ENCODE results near the gene CRABP1.

CRABP1 gene

DNA sequence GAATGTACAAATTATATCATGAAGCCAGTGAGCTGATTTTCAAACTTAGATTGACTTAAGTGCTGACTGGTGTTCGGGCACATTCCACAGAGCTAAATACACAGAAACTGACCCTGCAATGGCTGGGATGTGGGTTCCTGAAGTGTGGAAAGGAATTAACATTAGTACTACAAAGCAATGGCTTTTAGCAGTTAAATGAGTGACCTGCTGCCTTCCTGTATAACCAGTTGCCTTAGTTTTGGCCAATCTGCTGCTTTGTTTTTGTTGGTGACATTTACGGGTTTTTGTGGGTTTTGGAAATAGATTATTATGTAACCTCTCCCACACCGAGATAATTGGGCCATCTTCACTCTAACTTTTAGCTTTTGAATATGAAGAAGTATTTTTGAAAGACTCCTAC is 38.3 kb upstream of the CRABP1 start:
- no peak overlapping the region for H3K4me3 ChIP-seq (ENCODE audit: low read depth, low read length)
- TF ChIP-seq, protein P1, sequence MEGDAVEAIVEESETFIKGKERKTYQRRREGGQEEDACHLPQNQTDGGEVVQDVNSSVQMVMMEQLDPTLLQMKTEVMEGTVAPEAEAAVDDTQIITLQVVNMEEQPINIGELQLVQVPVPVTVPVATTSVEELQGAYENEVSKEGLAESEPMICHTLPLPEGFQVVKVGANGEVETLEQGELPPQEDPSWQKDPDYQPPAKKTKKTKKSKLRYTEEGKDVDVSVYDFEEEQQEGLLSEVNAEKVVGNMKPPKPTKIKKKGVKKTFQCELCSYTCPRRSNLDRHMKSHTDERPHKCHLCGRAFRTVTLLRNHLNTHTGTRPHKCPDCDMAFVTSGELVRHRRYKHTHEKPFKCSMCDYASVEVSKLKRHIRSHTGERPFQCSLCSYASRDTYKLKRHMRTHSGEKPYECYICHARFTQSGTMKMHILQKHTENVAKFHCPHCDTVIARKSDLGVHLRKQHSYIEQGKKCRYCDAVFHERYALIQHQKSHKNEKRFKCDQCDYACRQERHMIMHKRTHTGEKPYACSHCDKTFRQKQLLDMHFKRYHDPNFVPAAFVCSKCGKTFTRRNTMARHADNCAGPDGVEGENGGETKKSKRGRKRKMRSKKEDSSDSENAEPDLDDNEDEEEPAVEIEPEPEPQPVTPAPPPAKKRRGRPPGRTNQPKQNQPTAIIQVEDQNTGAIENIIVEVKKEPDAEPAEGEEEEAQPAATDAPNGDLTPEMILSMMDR (IDR thresholded peaks at IDR 0.05; ENCODE audit: low read depth, low read length): no peak

DNA sequence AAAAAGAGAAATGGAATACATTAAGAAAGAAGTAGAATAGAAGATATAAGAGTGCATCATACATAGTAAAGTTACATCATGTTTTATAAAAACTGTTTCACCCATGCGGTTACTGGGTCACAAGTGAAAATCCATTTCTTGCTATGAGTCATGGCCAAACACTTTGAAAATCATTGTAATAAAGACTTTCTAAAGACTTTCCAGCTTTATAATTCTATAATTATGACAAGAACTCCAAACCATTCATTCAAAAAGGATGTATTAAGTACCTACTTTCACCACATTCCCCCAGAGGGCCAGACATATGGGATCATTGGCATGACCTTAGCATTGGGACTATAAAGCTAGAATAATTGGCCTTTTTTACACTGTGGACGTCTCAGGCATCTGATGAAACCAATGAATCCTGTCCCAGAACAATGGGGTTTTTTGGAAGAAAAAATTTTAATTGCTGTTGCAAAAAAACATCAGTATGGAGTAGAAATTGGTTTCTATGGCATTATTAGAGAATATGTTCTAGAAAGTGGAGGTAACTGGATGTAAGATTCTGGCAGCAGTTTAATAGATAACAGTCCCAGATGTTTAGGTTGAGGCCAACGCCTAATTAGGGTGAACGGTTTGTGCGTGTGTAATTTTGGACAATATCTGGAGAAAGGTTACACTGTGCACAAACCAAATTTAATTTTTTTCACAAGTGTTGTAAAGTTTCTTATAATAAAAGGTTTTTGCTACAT is 37.4 kb upstream of the CRABP1 start:
- H3K4me3 ChIP-seq (ENCODE audit: low read depth, low read length): no peak overlapping the region
- TF ChIP-seq, protein P1 (IDR thresholded peaks at IDR 0.05; ENCODE audit: low read depth, low read length): no peak

DNA sequence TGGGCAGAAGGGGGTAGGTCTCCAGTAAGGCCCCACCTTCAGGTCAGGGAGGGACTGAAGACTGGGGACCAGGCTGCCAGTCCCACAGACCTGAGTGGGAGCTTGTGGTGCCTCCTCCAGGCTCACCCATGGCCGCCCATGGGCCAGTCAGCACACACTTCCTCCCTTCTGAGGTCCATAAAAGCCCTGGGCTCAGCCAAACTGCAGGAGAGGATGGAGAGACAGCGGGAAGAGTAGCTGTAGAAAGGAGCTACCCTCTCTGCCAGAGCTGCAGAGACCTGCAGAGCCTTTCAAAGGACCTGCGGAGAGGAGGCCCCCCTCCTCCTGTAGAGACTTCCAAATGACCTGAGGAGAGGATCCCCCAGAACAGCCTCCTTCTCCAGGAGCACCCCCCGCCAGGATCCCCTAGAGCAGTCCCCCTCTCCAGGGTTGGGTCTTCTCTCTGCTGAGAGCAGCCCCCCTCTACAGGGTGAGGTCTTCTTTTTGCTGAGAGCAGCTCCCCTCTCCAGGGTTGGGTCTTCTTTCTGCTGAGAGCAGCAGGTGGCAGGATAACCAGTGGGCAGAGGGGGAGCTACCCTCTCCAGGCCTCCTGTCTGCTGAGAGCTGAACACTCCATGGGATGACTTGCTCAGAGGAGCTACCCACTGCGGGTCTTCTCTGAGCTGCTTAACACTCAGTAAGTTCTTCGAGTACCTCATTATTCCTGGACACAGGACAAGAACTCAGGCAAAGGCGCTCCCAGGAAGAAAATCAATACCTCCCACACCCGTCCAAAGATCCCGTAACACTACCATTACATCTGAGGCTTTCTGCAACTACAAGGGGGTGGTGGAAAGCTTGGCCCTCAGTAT is 35.7 kb upstream of the CRABP1 start:
- no peak overlapping the region for H3K4me3 ChIP-seq (ENCODE audit: low read depth, low read length)
- TF ChIP-seq, protein P1 (IDR thresholded peaks at IDR 0.05; ENCODE audit: low read depth, low read length): no peak

DNA sequence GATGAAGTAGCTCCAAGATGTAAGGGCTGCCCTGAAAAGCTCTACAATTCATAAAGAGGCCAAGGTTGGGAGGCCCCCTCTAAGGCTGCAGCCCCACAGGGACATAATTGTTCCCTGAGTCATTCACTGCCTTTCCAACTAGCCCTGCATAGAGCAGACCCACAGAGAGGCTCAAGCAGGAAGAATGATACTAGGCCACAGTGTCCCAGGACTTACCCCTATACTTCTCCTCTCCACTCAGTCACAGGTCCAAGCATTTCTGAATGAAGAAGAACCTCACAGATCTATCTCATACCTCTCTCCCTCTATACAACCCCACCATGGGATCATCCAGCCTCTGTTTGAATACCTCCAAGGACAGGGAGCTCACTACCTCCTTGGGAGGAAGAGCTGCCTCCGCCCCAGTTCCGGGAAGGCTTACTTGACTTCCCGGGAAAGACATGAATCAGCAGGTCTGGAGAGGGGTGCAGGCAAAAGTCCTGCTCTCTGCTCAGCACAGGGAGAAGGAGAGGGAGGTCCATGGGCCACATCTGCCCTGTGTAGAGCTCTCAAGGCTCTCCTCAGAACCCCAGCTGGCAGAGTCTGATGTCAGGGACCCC is 33.9 kb upstream of the CRABP1 start:
- no peak overlapping the region for H3K4me3 ChIP-seq (ENCODE audit: low read depth, low read length)
- TF ChIP-seq, protein P1 (IDR thresholded peaks at IDR 0.05; ENCODE audit: low read depth, low read length): no peak

DNA sequence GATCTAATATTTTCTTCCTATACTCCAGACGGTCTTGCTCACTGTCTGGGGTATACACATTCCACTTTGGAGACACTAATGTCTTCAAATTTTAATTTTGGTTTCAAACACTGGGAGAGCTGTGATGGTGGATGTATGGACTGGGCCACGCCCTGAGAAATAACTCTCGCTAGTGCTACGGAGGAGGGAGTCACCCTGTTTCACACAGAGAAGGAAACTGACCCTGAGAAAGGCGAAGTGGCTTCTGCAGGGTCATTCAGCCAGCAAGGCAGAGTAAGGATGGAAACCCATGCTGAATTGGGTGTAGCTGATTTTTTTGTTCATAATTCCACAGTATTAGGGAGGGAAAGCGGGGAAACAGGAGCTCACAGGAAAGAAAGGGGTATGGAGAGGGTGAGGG is 32.2 kb upstream of the CRABP1 start:
- TF ChIP-seq, protein P1 (IDR thresholded peaks at IDR 0.05; ENCODE audit: low read depth, low read length): no peak
- H3K4me3 ChIP-seq (ENCODE audit: low read depth, low read length): no peak overlapping the region

DNA sequence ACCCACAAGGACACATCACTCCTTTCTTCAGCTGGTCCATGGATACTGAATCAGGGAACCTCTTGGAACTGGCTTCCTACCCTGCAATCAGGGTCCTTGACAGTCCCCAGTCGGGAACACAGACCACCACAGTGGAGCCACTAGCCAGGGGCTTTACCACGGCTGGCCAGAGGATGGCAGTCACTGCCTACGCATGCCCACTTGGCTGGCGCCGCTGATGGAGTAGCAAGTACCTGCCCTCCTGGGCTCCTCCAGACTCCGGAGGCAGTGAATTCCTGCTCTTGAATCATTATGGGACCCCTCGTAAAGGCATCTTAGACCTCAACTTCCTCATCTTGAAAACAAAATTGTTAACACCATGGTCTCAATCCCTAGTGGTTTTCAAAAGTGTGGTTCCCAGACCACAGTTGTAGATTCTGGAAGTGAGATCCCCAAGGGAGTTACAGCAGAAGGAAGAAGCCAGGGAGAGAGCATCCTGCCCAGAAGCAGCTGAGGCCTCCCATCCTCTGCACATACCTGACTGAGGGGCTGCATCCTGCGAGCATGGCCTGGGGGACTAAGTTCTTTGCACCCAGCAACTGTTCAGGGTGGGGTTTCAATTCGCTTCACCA is 31.6 kb upstream of the CRABP1 start:
- no peak overlapping the region for H3K4me3 ChIP-seq (ENCODE audit: low read depth, low read length)
- TF ChIP-seq, protein P1 (IDR thresholded peaks at IDR 0.05; ENCODE audit: low read depth, low read length): peak; percentile 95
